ENCODE measurements around the gene PSME3IP1.
A peak's percentile ranks its signal among the peaks of the same experiment; 100 is the strongest.

The PSME3IP1 gene

DNA sequence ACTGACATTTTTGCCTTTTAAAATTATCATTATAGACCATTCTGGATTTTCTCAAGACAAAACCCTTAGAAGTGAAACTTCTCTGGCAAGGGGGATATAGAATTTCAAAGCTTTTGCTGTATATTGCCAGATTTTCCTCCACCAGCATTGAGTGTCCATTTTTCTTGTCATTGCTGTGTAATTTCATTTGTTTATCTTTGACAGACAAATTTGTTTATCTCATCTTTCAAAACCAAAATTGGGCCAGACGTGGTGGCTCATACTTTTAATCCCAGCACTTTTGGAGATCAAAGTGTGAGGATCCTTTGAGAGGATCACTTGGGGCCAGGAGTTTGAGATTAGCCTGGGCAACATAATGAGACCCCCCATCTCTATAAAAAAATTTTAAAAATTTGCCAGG, 43.2 kb upstream of the PSME3IP1 start:
- H3K4me3 ChIP-seq (ENCODE audit: control insufficient read depth, low read depth, low read length): no peak overlapping the region

DNA sequence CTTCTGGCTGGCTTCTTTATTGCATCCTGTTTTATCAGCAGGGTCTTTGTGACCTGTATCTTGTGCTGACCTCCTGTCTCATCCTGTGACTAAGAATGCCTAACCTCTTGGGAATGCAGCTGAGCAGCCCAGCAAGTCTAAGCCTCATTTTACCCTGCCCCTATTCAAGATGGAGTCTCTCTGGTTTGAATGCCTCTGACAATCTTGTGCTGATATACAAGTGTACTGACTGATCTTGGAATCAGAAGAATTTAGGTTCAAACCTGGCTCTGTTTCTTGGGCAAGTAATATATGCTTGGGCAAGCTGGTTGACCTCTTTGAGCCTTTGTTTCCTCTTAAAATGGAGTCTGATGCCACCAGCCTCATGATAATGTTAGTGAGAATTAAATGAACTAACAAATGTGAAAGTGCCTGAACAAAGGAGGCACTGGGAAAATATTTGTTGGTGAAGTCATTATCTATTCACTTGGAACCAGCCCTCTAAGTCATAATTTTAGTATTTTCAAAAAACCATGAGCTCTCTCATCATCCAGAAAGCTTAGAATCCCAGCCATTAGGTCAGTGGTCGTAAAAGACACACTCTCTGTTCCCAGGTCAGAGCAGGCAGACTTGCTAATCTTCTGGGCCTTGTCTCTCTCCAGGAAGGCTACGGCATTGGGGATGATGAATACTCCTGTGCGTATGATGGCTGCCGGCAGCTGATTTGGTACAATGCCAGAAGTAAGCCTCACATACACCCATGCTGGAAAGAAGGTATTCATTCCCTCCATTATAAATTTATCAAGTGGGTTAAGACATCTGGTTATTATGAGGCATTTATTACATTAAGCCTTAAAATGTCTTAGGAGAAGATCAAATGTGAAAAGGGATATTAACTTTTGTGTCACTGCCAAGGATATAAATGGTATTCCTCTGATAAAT, 41.1 kb upstream of the PSME3IP1 start:
- H3K4me3 ChIP-seq (ENCODE audit: control insufficient read depth, low read depth, low read length): no peak overlapping the region
- TF ChIP-seq, protein P1, sequence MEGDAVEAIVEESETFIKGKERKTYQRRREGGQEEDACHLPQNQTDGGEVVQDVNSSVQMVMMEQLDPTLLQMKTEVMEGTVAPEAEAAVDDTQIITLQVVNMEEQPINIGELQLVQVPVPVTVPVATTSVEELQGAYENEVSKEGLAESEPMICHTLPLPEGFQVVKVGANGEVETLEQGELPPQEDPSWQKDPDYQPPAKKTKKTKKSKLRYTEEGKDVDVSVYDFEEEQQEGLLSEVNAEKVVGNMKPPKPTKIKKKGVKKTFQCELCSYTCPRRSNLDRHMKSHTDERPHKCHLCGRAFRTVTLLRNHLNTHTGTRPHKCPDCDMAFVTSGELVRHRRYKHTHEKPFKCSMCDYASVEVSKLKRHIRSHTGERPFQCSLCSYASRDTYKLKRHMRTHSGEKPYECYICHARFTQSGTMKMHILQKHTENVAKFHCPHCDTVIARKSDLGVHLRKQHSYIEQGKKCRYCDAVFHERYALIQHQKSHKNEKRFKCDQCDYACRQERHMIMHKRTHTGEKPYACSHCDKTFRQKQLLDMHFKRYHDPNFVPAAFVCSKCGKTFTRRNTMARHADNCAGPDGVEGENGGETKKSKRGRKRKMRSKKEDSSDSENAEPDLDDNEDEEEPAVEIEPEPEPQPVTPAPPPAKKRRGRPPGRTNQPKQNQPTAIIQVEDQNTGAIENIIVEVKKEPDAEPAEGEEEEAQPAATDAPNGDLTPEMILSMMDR (conservative IDR thresholded peaks at IDR 0.05; ENCODE audit: control insufficient read depth, insufficient read depth, low read depth, low read length): no peak
- peak; percentile 41 for DNase-seq (ENCODE audit: low read depth)

More for the DNA sequence above, 43.2 kb upstream of the PSME3IP1 start:
- no peak for DNase-seq (ENCODE audit: low read depth)
- TF ChIP-seq, protein P1 (conservative IDR thresholded peaks at IDR 0.05; ENCODE audit: control insufficient read depth, insufficient read depth, low read depth, low read length): no peak

DNA sequence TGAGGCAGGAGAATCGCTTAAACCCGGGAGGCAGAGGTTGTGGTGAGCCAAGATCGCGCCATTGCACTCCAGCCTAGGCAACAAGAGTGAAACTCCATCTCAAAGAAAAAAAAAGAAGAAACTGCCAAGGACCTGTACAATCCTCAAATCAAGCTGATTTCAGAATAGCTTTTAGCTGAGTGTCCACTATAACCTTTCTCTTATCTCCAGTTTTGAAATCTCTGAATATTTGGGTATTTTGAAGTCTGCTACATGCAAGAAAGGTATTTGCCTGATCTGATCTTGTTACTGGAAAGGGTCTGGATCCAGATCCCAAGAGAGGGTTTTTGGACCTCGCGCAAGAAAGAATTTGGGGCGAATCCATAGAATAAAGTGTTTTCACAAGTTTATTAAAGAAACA, 40.1 kb upstream of the PSME3IP1 start:
- no peak overlapping the region for H3K4me3 ChIP-seq (ENCODE audit: control insufficient read depth, low read depth, low read length)
- TF ChIP-seq, protein P1 (conservative IDR thresholded peaks at IDR 0.05; ENCODE audit: control insufficient read depth, insufficient read depth, low read depth, low read length): no peak
- no peak for DNase-seq (ENCODE audit: low read depth)

DNA sequence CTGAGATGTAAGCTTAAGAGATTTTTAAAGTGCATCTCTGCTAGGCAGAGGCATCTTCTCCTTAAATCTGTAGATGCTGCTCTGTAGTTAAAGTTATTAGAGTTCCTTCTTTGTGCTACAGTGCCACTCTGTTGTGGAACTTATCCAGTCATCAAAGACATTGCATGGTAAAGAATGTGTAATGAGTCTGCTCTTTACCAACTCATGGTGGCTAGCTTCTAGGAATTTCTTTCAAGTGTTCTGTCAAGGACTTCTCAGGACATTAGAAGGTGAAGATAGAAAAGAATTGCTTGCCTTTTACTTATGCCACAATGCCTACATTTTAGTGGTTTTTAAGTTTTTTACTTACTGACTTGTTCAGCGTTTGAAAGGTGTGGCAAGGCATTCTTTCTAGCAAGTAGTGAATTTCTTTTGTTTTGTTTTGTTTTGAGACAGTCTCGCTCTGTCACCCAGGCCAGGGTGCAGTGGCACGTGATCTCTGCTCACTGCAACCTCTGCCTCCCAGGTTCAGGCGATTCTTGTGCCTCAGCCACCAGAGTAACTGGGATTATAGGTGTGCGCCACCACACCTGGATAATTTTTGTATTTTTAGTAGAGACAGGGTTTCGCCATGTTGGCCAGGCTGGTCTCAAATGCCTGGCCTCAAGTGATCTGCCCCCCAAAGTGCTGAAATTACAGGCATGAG, 39.0 kb upstream of the PSME3IP1 start:
- TF ChIP-seq, protein P1 (conservative IDR thresholded peaks at IDR 0.05; ENCODE audit: control insufficient read depth, insufficient read depth, low read depth, low read length): no peak
- no peak for DNase-seq (ENCODE audit: low read depth)
- no peak overlapping the region for H3K4me3 ChIP-seq (ENCODE audit: control insufficient read depth, low read depth, low read length)

DNA sequence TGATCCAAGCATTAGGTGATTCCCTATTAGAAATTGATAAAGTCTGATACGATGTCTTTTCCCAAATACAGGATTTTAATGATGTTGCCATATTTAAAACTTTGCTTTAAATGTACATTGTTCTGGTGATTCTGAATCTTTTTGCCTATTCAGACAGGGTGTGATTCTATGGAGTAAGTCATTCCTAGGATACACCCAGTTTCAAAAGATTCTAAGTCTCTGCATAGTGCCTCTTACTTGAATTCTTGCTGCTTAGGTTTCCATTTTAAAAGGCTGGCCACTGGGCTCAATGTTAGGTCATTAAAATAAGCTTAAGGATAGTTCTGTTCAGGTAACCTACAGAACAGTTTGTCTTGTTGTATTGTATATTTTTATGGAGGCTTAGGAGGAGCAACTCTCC, 37.2 kb upstream of the PSME3IP1 start:
- no peak for DNase-seq (ENCODE audit: low read depth)
- TF ChIP-seq, protein P1 (conservative IDR thresholded peaks at IDR 0.05; ENCODE audit: control insufficient read depth, insufficient read depth, low read depth, low read length): no peak

DNA sequence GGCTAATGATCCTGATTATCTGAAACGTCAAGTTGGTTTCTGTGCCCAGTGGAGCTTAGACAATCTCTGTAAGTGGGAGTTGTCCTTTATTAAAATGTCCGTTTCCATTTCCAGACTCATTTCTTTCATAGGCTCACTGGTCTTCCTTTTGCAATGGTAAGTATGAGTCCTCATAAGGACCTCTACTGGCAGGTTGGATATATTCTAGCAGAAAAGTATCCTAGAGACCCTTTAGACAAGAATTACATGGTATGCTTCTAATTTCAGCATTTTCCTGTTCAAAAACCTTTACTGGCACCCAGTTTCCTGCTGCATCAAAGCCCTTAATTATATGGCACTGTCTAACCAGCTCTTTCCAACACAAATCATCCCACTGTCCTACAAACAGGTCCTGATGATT, 31.1 kb upstream of the PSME3IP1 start:
- no peak overlapping the region for H3K4me3 ChIP-seq (ENCODE audit: control insufficient read depth, low read depth, low read length)
- DNase-seq (ENCODE audit: low read depth): no peak
- TF ChIP-seq, protein P1 (conservative IDR thresholded peaks at IDR 0.05; ENCODE audit: control insufficient read depth, insufficient read depth, low read depth, low read length): no peak

More for the DNA sequence above, 37.2 kb upstream of the PSME3IP1 start:
- no peak overlapping the region for H3K4me3 ChIP-seq (ENCODE audit: control insufficient read depth, low read depth, low read length)

Data from fibroblast of mammary gland (primary cell).